Tibial nerve (tissue), 4 donors: Measurements from ENCODE around the gene FLII. TPM values are rescaled to one million over a fixed set of nuclear protein-coding genes. Genes with fewer than 3 reads are reported as not detected.

Experiments used
- DNase-seq, 2 donors: peaks; one replicate each; pipeline ENCODE4 v3.0.0-alpha.2; 2019; ENCODE audit warnings: low spot score in 2 of 2
- H3K27ac ChIP-seq, 4 donors: fragments of 200-600 bp; sonication (generic) in 3 of 4; one replicate each; pipeline ENCODE4 v1.5.1; 2017 to 2019; ENCODE audit warnings: mild to moderate bottlenecking in 1 of 4
- H3K27me3 ChIP-seq, 2 donors: fragments of 200-600 bp; sonication (generic) in 1 of 2; one replicate each; pipeline versions ENCODE4 v1.5.1 to v1.6.0; 2017 to 2019
- H3K36me3 ChIP-seq, 3 donors: fragments of 200-600 bp; sonication (generic); one replicate each; pipeline ENCODE4 v1.5.1; 2018 to 2019
- H3K4me1 ChIP-seq, 4 donors: fragments of 200-600 bp; sonication (generic) in 3 of 4; one replicate each; pipeline ENCODE4 v1.5.1; 2017 to 2019
- H3K4me3 ChIP-seq, 4 donors: fragments of 200-600 bp; sonication (generic) in 3 of 4; one replicate each; pipeline ENCODE4 v1.5.1; 2017 to 2019; ENCODE audit warnings: mild to moderate bottlenecking in 1 of 4, moderate library complexity in 1 of 4
- H3K9me3 ChIP-seq, 4 donors: fragments of 200-600 bp; sonication (generic) in 3 of 4; one replicate each; pipeline ENCODE4 v1.5.1; 2017 to 2019
- CTCF ChIP-seq, 5 experiments: fragments of 200-600 bp in 3 of 5; fragments of 450-650 bp in 2 of 5; sonication (generic) in 3 of 5; IDR thresholded peaks; one replicate each; pipeline ENCODE4 v1.5.1; 2016 to 2019; ENCODE audit warnings: antibody characterized with exemption in 5 of 5, mild to moderate bottlenecking in 3 of 5, moderate library complexity in 2 of 5
- EP300 ChIP-seq, 2 donors: sonication (generic); formaldehyde crosslinking; IDR thresholded peaks; one replicate each; pipeline ENCODE4 v1.6.1; 2017; ENCODE audit warnings: antibody characterized with exemption in 2 of 2, mild to moderate bottlenecking in 1 of 2
- POLR2A ChIP-seq, 2 donors: fragments of 450-650 bp; IDR thresholded peaks; one replicate each; pipeline ENCODE4 v1.6.1; 2017; ENCODE audit warnings: antibody characterized with exemption in 2 of 2, mild to moderate bottlenecking in 2 of 2, moderate library complexity in 2 of 2
- WGBS, 2 donors: methylation state at CpG; one replicate each; pipeline ENCODE4 v1.1.5; 2018; 5-methylcytosine and 5-hydroxymethylcytosine counted together
- total RNA-seq, 4 donors: library from RNA; depleted of rRNA; stranded (reverse); fragments of >200 nt; gene quantifications; one replicate each; pipeline ENCODE4 v1.1.0, GENCODE V29; 2016

FLII gene
- total RNA-seq, 4 donors from 2014 or later, result 284 to 466 (median 335) TPM

- H3K9me3 ChIP-seq, result no peaks in the 10 kb centered on the region
- H3K27me3 ChIP-seq, result no peaks in the 10 kb centered on the region
- no peak overlapping the region for H3K4me3 ChIP-seq
- TF ChIP-seq EP300 (IDR thresholded peaks at IDR 0.05) (no peak), POLR2A (IDR thresholded peaks at IDR 0.05) (no peak), CTCF (IDR thresholded peaks at IDR 0.05) (no peak)
- H3K36me3 ChIP-seq, result peaks cover 0 to 48% (median 10%) of the 10 kb centered on the region in 3 donors
- no peak overlapping the region for H3K27ac ChIP-seq
- H3K4me1 ChIP-seq, result peaks cover 0 to 37% (median 19%) of the 10 kb centered on the region in 4 donors
- 91 to 93% methylated on average over 28 to 34 of the region's 50 CpGs for WGBS, 2 donors
- no peak for DNase-seq
Observed at GRCh38 chr17:18263885-18264682, 5.5 kb upstream of the FLII start.

GRCh38 chr17:18262641-18263040 lies 4.1 kb upstream of the FLII start:
- H3K9me3 ChIP-seq, result no peaks in the 10 kb centered on the region
- peak overlapping the region in 1 of 4 donors; percentile 91 for H3K27ac ChIP-seq
- TF ChIP-seq EP300 (IDR thresholded peaks at IDR 0.05) (no peak), POLR2A (IDR thresholded peaks at IDR 0.05) (no peak), CTCF (IDR thresholded peaks at IDR 0.05) (no peak)
- no peaks in the 10 kb centered on the region for H3K27me3 ChIP-seq
- H3K36me3 ChIP-seq, result peaks cover 0 to 47% (median 10%) of the 10 kb centered on the region in 3 donors
- 73 to 91% methylated on average over 4 to 12 of the region's 12 CpGs for WGBS, 2 donors
- peaks cover 0 to 40% (median 24%) of the 10 kb centered on the region in 4 donors for H3K4me1 ChIP-seq
- DNase-seq, result no peak
- H3K4me3 ChIP-seq, result no peak overlapping the region

- H3K27me3 ChIP-seq, result no peaks in the 10 kb centered on the region
Observed at GRCh38 chr17:18262111-18262510, 3.6 kb upstream of the FLII start.

GRCh38 chr17:18261659-18262058 lies 3.1 kb upstream of the FLII start:
- TF ChIP-seq POLR2A (IDR thresholded peaks at IDR 0.05), result no peak
- TF ChIP-seq EP300 (IDR thresholded peaks at IDR 0.05), result no peak
- no peak for TF ChIP-seq CTCF (IDR thresholded peaks at IDR 0.05)
- no peaks in the 10 kb centered on the region for H3K27me3 ChIP-seq
- 73 to 83% methylated on average over 3 of the region's 3 CpGs for WGBS, 2 donors

More at GRCh38 chr17:18262111-18262510, 3.6 kb upstream of the FLII start:
- Histone ChIP-seq H3K9me3 (no peaks in the 10 kb centered on the region), H3K4me1 (peaks cover 0 to 45% (median 30%) of the 10 kb centered on the region in 4 donors), H3K27ac (peak overlapping the region in 2 of 4 donors; percentile 91 to 99), H3K36me3 (peaks cover 0 to 42% (median 10%) of the 10 kb centered on the region in 3 donors), H3K4me3 (no peak overlapping the region)
- 90 to 94% methylated on average over 2 of the region's 2 CpGs for WGBS, 2 donors
- TF ChIP-seq CTCF (IDR thresholded peaks at IDR 0.05) (no peak), EP300 (IDR thresholded peaks at IDR 0.05) (no peak), POLR2A (IDR thresholded peaks at IDR 0.05) (no peak)
- no peak for DNase-seq

GRCh38 chr17:18261146-18261515 lies 2.6 kb upstream of the FLII start:
- TF ChIP-seq EP300 (IDR thresholded peaks at IDR 0.05) (no peak), CTCF (IDR thresholded peaks at IDR 0.05) (no peak), POLR2A (IDR thresholded peaks at IDR 0.05) (no peak)
- DNase-seq, result no peak
- no peaks in the 10 kb centered on the region for H3K9me3 ChIP-seq
- H3K27me3 ChIP-seq, result no peaks in the 10 kb centered on the region
- peaks cover 0 to 55% (median 37%) of the 10 kb centered on the region in 4 donors for H3K4me1 ChIP-seq
- H3K36me3 ChIP-seq, result peaks cover 0 to 41% (median 10%) of the 10 kb centered on the region in 3 donors
- H3K27ac ChIP-seq, result peak overlapping the region; percentile 62 to 99 (median 88)
- WGBS, 2 donors, result 0 to 2% methylated on average over 7 to 16 of the region's 16 CpGs
- peak overlapping the region; percentile 72 to 87 (median 78) for H3K4me3 ChIP-seq

More at GRCh38 chr17:18261659-18262058, 3.1 kb upstream of the FLII start:
- H3K9me3 ChIP-seq, result no peaks in the 10 kb centered on the region
- H3K4me3 ChIP-seq, result peak overlapping the region in 3 of 4 donors; percentile 74 to 87 (median 82)
- H3K27ac ChIP-seq, result peak overlapping the region in 3 of 4 donors; percentile 85 to 99 (median 91)
- DNase-seq, result no peak
- H3K36me3 ChIP-seq, result peaks cover 0 to 39% (median 10%) of the 10 kb centered on the region in 3 donors
- H3K4me1 ChIP-seq, result peaks cover 0 to 50% (median 34%) of the 10 kb centered on the region in 4 donors
